Right forelimb (tissue), 1 donor: Measurements from ENCODE around the gene LCE1D.

Experiments
- DNase-seq: peaks from one replicate; pipeline ENCODE4 v3.0.0-alpha.2; 2018

Gene LCE1D

GRCh38 chr1:152796421-152796820 lies at the start of gene LCE1D:
Gene LCE1D (plus strand): TSS chr1:152796721. CDS start chr1:152797795, 1,074 bp downstream.
- DNase-seq: no peak

- DNase-seq: no peak
These were observed 48.7 kb upstream of the LCE1D start for GRCh38 chr1:152747831-152748230.

GRCh38 chr1:152752225-152752624 lies 44.3 kb upstream of the LCE1D start:
- DNase-seq: no peak

GRCh38 chr1:152753586-152753985 lies 42.9 kb upstream of the LCE1D start:
- DNase-seq: no peak

GRCh38 chr1:152756872-152757271 lies 39.6 kb upstream of the LCE1D start:
- DNase-seq: no peak

GRCh38 chr1:152757747-152758146 lies 38.8 kb upstream of the LCE1D start, which contains the start of gene KPRP:
Gene KPRP (plus strand): TSS chr1:152758025. CDS start chr1:152759589, 1,564 bp downstream.
- no peak for DNase-seq

- DNase-seq: no peak
These were observed 37.9 kb upstream of the LCE1D start for GRCh38 chr1:152758636-152759035.

GRCh38 chr1:152759453-152760173 lies 36.9 kb upstream of the LCE1D start:
- no peak for DNase-seq

GRCh38 chr1:152760551-152761190 lies 35.9 kb upstream of the LCE1D start:
- DNase-seq: no peak

- no peak for DNase-seq
These were observed 34.8 kb upstream of the LCE1D start for GRCh38 chr1:152761609-152762213.

- no peak for DNase-seq
These were observed 27.5 kb upstream of the LCE1D start for GRCh38 chr1:152768847-152769533.

GRCh38 chr1:152770411-152770810 lies 26.1 kb upstream of the LCE1D start:
- no peak for DNase-seq

GRCh38 chr1:152774875-152775274 lies 21.6 kb upstream of the LCE1D start, which contains the start of gene LCE1F:
Gene LCE1F (plus strand): TSS chr1:152775140. CDS start chr1:152776372, 1,232 bp downstream.
- no peak for DNase-seq

- DNase-seq: no peak
These were observed 20.2 kb upstream of the LCE1D start for GRCh38 chr1:152776361-152776760.

- no peak for DNase-seq
These were observed 18.9 kb upstream of the LCE1D start for GRCh38 chr1:152777510-152778137.

GRCh38 chr1:152783095-152783494 lies 13.4 kb upstream of the LCE1D start:
- DNase-seq: no peak

GRCh38 chr1:152786077-152786476 lies 10.4 kb upstream of the LCE1D start, which contains the start of gene LCE1E:
Gene LCE1E (plus strand): TSS chr1:152786257. CDS start chr1:152787300, 1,043 bp downstream.
- DNase-seq: no peak

- no peak for DNase-seq
These were observed 835 bp upstream of the LCE1D start for GRCh38 chr1:152795686-152796085.

GRCh38 chr1:152801333-152801732 lies 4.8 kb downstream of the LCE1D start:
- DNase-seq: no peak

- no peak for DNase-seq
These were observed 10.1 kb downstream of the LCE1D start, which contains the start of gene LCE1C for GRCh38 chr1:152806576-152806975. Gene LCE1C (minus strand): TSS chr1:152806651. CDS start chr1:152805478, 1,173 bp downstream.

- DNase-seq: no peak
These were observed 14.5 kb downstream of the LCE1D start for GRCh38 chr1:152811050-152811449.

GRCh38 chr1:152811671-152812070 lies 15.2 kb downstream of the LCE1D start, which contains the start of gene LCE1B:
Gene LCE1B (plus strand): TSS chr1:152811971. CDS start chr1:152812447, 476 bp downstream.
- no peak for DNase-seq
